ENCODE data around the gene ANKMY1. TPM values are rescaled to one million over a fixed set of nuclear protein-coding genes. Genes with fewer than 3 reads are reported as not detected.

The ANKMY1 gene, protein sequence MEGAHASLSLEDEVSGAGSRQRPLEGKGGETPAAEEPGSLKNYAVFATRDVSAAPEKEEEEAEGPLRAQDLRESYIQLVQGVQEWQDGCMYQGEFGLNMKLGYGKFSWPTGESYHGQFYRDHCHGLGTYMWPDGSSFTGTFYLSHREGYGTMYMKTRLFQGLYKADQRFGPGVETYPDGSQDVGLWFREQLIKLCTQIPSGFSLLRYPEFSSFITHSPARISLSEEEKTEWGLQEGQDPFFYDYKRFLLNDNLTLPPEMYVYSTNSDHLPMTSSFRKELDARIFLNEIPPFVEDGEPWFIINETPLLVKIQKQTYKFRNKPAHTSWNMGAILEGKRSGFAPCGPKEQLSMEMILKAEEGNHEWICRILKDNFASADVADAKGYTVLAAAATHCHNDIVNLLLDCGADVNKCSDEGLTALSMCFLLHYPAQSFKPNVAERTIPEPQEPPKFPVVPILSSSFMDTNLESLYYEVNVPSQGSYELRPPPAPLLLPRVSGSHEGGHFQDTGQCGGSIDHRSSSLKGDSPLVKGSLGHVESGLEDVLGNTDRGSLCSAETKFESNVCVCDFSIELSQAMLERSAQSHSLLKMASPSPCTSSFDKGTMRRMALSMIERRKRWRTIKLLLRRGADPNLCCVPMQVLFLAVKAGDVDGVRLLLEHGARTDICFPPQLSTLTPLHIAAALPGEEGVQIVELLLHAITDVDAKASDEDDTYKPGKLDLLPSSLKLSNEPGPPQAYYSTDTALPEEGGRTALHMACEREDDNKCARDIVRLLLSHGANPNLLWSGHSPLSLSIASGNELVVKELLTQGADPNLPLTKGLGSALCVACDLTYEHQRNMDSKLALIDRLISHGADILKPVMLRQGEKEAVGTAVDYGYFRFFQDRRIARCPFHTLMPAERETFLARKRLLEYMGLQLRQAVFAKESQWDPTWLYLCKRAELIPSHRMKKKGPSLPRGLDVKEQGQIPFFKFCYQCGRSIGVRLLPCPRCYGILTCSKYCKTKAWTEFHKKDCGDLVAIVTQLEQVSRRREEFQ
- 6.6 TPM for total RNA-seq

DNA sequence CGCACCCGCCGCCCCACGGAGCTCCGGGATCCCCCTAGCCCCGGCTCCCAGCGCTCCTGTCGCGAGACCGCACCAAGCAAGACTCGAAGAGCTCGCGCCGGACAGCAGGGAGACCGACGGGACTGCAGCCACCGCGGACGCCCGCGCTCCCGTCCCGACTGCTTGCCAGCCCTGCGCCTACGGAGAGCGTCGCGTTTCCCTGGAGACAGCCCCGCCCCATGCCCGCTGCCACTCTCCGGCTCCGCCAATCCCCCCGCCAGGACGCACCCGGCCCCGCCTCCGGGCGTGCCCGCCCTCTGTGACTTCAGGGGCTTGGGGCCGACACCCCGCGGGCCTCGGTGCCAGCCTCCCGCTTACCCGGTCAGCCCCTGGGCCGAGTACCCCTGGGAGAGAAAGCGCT lies at the start of gene ANKMY1:
Gene ANKMY1 (minus strand): TSS at position 181 of the 400 bp plus-strand sequence. CDS start 653 bp downstream, outside the sequence.
- DNase-seq = peak; percentile 84

DNA sequence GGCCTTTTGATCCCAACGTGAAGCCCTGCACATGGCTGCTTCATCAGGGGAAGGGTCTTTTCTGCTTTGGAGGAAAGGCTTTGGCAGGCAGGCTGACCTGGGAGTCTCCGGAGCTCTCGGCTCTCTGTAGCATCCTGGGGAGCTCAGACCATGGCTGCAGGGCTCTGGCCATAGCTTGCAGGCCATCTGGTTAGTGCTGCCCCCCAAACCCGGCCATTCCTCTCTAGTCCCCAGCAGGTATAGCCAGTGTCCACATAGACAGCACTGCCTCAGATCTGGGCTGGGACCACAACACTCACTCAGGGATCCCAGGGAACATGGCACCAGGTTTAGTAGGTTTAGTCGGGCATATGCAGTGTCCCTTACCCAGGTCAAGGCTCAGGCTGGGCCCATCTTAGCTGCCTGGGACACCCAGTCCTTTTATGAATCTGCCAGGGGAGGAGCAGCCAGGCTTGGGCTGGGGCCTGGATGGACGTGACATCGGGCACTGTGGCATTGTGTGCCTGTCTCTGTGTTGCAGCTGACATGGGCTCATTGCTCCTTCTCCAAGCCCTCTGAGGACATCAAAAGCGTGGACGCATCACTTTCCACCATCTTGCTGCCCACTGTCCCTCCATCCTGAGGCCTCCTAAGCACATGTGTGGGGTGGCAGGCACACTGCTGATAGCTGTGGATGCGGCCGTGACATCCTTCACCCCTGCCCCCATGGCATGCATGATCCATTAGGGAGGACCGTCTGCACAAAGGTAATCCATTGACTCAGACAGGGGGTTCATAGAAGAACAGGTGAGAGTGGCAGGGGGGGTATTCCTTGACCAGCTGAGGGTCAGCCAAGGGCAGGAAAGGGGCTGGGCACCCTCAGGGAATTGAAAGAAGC lies 48.3 kb upstream of the ANKMY1 start:
- DNase-seq = no peak

DNA sequence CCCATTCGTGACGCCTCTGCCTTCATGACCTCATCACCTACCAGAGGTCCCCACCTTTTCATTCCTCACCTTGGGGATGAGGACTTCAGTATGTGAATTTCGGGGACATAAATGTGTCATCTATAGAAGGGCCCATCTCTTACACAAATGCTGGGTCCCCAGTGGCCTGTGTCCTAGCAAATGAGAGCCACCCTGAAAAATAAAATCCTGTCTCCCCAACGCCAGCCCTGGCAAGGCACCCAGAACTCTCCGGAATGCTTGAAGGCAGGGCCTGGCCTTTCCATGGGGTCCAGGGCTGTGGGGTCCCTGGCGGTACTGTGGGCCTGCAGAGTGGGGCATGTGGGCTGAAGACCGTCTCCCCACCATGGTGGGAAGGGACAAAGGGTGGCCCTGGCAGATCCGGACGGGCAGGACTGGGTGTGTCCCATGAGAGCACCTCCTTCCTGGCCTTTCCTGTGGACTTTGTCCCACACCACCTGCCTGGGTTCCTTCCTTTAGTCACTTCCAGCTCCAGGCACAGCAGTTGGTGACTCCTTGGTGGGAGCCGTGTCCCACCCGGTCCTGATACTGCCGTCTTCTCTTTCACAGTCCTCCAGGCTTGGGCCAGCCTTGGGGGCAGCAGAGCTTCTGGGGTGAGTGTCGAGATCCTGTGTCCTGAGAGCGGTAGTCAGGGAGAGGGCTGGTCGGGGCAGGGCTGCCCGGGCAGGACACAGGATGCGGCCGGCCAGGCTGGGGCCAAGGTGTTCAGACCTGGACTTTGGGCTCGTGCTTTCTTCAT lies 47.3 kb upstream of the ANKMY1 start:
- DNase-seq = no peak

DNA sequence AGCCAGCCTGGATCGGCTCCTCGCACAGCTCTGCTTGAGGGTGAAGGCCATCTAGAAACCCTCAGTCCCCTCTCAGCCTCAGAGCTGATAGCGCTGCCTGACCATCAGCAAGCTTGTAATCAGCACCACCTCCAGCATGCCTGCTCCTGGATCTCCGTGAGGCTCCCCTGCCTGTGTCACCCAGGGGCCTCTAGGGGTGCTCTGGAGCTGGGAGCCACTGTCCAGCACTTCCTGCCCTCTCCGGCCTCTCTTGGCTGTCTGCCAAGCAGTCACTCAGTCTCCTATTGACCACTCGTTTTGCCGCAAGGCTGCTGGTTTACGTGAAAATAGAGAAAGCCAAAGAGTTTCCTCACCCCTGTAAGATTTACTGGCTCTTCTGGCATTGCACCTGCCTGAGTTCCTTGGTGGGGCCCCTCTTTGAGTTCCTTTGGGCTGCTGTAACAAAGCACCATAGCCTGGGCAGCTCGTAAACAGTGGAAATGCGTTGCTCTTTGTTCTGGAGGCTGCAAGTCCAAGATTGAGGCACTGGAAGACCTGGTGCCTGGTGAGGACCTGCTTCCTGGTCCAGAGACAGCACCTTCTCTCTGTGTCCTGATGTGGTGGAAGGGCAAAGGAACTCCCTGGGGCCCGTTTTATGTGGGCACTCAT lies 46.6 kb upstream of the ANKMY1 start:
- peak; percentile 65 for DNase-seq

DNA sequence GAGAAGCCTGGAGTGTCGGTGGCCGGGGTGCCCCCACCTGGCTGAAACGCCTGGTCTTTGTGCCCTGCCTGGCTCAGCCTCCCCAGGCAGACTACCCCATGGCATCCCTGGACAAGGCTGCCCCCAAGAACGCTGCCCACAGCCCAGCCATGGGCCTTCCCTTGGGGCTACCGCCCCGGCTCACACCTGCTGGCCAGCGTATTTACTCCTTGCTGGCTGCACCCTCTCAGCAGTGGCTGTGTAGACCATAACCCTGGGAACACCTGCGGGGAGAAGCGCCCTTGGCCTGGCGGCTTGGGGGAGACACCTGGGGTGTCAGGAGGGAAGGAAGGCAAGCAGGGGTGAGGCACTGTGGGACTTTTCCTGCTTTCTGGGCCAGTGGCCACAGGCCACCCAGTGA lies 46.1 kb upstream of the ANKMY1 start:
- DNase-seq = no peak

DNA sequence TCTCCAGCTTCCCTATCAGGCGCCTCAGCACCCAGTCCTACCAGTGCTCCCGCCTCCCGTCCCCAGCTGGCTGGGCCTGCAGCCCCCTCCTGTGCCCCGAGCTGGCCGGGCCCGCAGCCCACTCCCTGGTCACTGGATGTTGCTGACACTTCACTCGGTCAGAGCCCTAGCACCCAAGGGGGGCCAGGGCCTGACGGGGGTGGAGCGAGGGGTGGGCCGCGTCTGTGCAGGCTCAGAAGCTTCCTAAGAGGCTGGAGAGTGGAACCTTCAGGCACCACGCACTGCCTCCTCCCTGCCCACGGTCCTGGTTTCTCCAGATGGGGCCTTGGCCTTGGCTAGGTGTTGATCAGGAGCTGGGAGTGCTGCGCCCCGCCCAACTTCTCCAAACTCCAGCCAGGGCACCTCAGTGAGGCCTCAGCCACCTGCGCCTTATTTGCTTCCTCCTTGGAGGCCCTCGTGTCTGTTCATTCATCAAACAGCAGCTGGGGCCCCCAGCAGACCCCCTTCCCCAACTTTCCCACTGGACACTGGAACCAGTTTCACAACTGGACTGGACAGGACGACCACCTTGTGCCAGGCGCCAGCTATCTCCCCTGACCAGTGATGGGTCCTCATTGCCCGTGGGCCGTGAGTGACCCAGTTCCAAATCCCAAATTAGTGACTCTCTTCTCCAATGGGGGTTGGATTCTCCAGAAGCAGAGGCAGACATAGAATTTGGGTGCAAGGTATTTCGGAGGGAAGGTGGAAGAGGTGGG lies 45.5 kb upstream of the ANKMY1 start:
- DNase-seq = no peak

DNA sequence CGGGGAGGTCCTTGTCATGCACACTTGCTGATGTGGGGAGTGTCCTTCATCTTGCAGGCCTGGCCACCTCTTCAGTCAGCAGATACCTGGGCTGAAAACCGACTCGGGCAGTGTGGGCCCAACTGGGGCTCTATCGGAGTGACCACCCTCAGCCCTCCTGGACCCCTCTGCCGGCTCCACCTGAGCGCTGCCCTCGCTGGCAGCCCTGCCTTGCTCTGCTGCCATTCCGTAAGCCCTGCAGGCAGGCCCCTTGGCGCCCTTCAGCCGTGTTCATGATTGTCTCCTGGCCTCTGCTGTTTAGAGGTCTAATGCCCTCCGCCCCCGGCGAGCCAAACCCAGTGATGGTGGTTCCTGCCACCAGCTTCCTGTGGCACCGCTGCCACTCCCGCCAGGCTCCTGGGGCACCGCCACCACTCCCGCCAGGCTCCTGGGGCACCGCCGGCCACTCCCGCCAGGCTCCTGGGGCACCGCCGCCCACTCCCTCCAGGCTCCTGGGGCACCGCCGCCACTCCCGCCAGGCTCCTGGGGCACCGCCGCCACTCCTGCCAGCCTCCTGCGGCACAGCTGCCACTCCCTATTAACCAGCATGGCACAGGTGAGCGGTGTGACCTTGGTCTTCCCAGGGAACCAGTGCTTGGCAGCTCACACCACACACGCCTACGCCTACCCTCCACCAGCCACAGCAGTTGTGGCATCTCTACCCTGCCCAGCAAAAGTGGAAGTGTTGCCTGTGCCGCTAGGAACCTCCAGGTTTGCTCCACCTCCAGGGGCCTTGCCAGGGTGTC lies 44.7 kb upstream of the ANKMY1 start:
- DNase-seq = no peak

DNA sequence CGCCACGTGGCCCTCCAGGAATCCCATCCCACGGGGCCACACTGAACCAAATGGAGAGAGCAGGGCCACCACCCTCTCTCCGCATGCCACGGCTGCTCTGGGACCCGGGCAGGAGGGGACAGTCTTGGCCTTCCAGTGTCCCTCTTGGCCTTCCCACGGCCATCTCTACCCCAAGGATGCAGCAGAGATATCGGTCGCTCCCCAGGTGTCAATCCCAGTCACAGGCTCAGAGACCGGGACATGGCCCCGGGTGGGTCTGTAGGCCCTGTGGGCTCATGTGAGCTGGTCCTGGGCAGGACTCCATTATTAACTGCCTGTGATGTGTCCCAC lies 44.0 kb upstream of the ANKMY1 start:
- no peak for DNase-seq

DNA sequence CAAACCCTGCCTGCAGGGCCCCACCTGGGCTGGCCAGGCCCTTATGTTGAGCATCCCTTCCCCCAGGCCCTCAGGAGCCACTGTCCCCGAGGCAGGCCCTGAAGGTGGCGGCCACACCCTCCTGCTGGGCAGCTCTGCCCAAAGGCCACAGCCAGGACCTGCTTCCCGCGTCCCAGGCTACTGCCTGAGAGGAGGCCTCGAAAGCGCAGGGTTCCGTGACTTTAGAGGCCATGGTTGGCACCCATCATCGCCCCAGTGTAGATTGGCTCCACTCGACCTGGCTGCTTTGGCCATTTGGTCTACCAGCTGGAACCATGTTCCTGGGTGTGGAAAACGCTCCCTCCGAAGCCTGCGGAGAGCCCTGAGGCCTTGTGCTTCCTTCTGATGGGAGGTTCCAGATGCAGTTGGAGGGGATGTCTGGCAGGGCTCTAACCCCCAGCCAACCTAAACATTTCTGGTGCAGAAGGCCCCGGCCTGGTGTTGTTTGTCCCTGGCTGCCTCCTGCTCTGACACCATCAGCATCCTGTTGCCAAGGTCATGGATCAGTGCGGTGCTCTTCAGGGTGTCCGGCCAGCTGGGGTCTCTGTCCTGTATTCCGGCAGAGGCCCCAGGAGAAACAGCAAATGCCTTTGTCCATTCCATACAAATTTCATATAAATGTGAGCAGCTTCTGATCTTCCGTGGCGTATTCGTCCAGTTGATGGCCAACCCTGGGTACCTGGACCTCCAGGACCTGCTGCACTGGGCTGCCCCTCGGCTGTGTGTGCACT lies 43.5 kb upstream of the ANKMY1 start:
- no peak for DNase-seq

DNA sequence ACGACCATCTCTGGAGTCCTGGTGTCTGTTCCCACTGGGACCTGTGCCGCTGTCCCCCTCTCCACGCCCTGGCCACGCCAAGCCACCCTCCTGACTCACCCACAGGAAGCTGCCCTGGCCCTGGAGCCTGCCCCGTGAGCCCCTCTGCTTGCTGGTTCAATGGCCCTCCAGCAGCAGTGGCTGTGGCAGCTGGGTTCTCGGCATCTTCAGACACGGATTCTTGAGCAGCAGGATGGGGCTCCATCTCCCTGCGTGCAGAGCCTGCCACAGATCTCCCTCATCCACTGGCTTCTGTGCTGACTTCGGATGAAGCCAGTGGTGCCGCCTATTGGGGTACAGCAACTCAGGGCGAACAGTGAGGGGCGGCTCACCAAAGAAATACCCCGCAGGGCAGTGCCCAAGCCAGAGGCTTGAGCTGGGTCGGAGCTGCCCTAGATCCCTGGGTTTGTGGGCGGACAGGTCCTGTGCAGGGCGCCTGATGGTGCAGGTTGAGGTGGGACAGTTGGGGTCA lies 42.7 kb upstream of the ANKMY1 start:
- DNase-seq = no peak

DNA sequence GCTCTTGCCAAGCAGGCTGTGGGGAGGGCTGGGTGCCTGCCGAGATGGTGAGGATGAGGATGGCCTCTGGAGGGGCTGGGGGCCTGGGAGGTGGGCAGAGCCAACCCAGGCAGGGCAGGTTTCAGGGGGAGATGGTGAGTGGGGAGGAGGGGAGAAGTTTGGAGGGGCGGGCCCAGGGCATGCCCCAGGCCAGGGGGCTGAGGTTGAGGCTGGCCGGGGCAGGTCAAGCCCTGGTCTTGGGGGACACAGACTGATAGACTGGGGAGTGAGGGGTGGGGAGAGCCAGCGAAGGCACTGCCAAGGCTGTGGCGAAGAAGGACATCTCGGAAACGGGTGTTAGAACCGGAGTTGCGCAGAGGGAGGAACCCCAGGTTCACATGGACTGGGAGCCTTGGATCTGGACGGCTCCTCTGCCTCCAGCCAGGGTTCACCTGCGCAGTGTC lies 41.4 kb upstream of the ANKMY1 start:
- DNase-seq = no peak

DNA sequence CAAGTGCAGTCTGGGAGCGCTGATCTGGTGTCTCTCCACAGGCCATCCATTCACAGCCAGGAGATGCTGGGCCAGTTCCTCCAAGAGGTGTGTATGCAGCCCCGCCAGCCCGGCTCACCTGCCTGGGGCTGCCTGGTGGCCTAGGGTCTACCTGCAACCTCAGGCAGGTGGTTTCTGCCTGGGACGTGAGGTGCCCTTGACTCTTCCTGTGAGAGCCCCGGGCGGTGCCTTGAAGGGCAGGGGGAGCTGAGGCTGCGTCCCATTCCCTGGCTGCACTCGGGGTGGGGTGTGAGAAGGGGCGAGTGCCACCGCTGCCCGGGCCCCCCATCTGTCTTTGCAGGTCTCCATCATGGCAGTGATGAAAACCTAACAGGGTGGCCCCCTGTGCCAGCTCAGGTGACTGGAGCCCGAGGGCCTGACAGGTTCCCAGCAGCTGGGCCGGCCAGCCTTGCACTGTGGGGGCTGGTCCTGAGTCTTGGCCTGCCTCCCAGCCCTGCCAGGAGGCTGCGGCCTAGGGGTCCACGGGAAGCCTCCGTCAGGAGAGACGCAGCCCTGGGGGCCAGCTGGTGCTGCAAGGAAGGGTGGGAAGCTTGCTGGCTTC lies 40.6 kb upstream of the ANKMY1 start:
- no peak for DNase-seq

DNA sequence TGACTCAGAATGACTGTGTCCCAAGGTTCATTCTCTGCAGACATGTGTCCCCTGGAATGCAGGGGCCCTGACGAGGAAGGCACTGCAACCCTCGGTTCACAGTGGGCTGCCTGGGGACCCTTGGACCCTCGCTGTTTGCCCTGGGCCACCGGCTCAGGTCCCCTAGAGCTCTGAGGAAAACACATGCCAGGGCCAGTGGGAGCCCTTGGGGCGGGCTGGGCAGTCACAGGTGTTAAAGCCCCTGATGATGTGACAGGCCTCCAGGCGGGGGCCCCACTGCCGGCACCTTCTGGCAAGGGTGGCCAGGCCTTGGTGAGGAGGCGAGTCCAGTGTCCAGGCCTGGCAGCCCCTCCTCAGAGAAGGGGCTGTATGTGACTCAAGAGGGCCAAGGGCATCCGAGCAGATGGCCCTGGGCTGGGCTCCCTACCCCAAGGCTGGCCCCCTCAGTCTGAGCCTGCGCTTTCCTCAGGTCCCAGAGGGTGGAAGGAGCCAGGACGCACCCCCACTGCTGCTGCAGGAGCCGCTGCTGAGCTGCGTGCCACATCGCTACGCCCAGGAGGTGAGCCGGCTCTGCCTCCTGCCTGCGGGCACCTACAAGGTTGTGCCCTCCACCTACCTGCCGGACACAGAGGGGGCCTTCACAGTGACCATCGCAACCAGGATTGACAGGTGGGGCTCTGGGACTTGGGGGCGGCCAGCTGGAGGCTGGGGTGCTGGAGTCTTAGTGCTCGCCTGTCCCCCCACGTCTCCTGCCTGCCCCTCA lies 39.8 kb upstream of the ANKMY1 start:
- no peak for DNase-seq

DNA sequence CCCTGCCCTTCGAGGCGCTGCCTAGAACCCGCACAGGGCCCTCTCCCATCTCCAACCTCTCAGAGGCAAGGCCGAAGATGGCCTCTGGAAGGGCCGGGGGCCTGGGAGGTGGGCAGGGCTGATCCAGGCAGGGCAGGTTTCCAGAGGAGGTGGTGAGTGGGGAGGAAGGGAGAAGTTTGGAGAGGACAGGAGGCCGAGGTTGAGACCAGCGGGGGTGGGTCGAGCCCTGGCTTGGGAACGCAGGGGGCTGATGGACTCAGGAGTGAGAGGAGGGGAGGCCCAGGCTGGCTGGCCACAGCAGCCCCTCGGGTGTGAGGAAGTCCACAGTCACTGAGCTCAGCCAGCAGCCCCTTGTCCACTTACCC lies 39.2 kb upstream of the ANKMY1 start:
- no peak for DNase-seq

DNA sequence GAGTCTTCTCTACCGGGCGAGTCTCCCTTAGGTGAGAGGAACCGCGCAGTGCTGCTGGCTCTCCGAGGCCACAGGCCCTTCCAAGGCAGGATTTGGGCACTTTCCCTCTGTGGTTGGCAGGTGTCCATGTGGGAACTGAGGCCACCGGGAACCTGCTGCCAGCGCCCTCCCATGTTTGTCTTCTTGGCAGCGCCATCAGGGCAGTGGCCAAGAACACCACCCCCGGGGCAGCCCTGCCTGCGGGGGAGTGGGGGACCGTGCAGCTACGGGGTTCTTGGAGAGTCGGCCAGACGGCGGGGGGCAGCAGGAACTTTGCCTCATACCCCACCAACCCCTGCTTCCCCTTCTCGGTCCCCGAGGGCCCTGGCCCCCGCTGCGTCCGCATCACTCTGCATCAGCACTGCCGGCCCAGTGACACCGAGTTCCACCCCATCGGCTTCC lies 38.7 kb upstream of the ANKMY1 start:
- no peak for DNase-seq

DNA sequence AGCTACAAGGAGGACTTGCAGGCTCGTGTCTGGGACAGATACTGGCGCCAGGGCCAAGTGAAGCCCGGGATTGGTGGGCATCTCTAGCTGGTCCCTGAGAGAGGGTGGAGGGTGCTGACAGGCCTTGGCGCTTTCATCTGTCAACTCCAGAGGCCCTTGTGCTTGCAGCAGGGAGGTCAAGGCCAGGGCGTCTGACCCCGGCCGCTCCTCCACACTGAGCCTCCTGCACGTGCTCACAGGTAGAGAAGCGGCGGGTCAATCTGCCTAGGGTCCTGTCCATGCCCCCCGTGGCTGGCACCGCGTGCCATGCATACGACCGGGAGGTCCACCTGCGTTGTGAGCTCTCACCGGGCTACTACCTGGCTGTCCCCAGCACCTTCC lies 38.3 kb upstream of the ANKMY1 start:
- DNase-seq = no peak

Data from tongue (tissue), 2 donors.